ENCODE data around the gene ARHGAP23.

ARHGAP23 gene

DNA sequence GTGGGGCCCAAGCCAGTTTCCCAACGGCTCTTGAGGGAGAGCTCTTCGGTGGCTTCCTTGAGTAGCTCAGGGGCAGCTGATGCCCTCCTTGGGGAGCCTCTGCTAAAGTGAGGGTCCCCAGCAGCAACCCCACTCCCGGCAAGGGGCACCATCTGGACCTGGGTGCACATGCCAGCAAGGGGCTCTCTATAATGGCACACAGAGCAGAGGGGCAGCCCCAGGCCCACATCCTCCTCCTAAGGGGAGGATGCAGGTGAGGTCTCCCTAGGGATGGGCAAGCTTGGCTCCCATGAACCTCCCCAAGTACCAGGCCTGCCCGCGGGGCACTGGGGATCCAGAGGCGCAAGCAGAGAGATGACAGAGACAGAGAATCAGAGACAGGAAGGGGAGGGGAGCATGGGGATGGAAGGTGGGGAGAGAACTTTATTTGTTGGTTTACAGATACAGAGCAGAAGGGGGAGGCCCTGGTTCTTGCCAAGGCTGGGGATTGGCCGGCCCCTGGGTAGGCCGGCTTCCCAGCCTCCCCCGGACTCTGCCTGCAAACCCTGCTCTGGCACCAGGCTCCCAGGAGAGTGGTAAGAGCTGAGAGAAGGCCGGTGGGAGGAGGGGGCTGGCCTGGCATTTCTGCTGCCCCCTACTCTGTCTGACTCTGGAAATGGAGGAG is 116.0 kb downstream of the ARHGAP23 start:
- in situ Hi-C loops (cut with MboI; ENCODE audit: low sequenced_read_pairs) = no loop called here

DNA sequence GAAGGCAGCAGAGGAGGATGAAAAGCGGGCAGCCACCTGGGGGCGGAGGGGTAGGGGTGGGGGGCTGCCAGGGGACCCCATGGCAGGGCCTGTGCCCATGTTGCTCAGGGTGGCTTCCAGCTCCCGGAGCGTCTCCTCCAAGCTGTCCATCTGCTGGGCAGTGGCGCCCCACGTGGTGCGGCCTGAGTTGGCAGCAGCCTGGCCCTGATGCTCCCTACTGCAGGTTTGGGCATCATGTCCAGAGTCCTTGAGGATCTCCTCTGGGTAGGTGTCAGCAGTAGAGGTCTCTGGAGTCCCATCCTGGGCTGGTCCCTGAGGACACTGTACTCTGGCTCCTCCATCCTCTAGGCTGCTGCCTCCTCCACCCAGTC is 116.6 kb downstream of the ARHGAP23 start:
- in situ Hi-C loops (cut with MboI; ENCODE audit: low sequenced_read_pairs) = no loop called here

DNA sequence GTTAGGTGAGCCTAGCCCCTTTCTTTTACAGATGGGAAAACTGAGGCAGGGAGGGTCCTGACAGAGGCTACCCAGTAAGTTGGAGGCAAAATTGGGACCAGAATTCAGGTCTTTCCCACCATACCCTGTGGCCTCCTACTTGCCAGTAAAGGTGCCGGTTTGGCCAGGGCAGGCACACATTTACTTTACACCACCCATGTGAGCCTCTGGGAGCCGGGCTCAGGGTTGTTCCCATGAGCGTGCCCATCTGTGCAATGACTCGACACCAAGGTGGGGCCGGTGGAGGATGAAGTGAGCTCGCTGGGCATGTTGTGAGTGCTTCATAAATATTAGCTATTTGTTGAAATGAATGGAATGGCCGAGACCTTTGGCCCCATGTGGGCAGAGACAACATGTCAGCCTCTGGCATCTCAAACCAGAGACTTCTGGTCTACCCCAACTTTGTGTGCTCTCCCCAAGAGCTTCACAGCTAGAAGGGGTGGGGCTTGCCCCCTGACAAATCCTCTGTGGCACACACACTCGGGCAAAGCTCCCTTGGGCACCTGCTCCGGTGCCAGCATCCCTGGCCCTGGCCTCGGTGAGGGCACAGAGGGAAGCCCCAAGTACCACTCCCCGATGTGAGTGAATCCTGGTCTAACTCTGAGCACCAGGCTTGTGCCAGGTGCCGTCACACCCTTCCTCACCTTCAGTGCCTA is 117.4 kb downstream of the ARHGAP23 start:
- in situ Hi-C loops (cut with MboI; ENCODE audit: low sequenced_read_pairs) = no loop called here

DNA sequence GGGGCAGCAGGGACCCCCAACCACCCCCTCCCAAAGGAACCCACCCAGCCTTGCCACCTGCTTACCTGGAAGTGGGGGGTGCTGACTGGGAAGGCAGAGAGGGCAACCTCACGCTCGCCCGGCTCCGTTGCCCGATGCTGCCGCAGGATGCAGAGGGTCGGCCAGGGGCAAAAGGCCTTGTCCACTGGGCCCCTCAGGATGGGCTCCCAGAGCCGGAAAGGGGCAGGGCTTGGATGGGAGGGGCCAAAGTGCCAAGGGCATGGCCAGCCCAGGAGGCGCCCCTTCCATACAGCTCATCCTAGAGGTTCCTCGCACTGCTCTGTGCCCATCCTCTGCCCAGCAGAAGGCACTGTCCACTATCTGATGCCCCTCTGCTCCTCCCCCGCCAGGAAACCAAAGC is 118.1 kb downstream of the ARHGAP23 start:
- in situ Hi-C loops (cut with MboI; ENCODE audit: low sequenced_read_pairs) = no loop called here

DNA sequence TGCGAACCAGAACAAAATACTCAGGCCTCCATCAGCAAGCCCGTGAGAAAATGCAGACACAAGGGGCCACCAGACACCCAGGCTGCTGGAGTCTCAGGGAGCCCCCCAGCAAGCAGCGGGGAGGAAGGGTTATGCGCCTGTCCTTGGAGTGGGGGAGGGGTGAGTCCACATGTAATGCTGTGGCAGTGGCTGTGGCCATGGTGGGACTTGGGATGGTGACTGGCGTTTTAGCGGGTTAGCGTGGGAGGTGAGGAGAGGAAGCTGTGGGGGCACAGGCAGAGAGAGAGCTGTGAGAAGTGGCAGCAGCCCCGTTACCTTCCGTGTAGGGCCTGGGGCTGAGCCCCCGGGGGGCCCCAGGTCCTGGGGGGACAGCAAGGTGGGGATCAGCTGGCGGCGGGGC is 119.2 kb downstream of the ARHGAP23 start:
- in situ Hi-C loops (cut with MboI; ENCODE audit: low sequenced_read_pairs) = no loop called here

DNA sequence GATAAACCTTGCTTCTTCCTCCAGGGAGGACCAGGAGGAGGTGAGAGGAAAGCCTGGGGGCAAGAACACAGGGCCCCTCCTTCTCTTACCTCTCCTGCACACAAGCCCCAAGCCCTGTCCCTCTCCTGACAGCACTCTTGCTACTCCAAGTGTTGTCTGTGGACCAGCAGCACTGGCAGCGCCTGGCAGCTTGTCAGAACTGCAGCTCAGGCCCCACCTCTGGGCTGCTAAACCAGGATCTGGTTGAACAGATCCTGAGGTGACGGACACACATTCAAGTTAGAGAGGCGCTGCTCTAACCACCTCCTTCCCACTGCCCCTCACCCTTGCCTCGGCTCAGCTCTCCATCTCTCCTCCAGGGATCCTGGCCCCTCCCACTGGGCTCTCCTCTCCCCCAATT is 121.0 kb downstream of the ARHGAP23 start:
- in situ Hi-C loops (cut with MboI; ENCODE audit: low sequenced_read_pairs) = no loop called here

DNA sequence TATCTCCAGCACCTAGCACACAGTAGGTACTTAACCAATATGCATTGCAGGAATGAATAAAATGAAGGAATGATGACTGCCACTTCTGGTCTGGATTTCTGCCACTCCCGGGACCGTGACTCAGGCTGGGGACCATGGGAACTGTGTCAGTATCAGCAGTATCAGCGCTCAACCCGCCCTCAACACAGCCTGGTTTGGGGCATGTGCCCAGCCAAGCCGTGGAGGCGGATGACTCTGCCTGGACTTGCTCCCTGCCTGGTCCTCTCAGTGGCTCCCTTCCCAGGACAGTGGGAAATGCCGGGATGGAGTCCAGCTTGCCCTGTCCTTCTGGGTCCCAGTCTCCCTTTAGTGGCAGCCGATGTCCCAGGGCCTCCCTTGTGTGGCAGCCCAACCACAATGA is 122.4 kb downstream of the ARHGAP23 start:
- in situ Hi-C loops (cut with MboI; ENCODE audit: low sequenced_read_pairs) = no loop called here

DNA sequence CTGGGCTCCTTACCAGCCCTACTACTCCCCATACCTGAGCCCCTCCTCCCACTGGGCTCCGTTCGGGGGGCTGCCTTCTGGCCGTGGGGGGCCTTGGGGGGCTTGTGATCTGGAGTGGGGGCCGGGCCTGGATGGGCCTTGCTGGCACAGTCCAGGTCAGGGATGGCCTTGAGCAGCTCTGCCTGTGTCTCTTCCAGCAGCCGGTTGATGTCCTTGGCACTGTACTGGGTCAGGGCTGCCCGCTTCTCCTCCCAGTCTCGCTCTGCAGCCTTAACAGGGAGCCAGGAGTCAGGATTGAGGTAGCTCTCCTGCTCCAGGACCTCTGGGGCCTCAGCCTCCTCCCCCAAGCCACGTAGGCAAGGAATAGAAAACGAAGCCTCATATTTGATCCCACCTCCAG is 122.9 kb downstream of the ARHGAP23 start:
- in situ Hi-C loops (cut with MboI; ENCODE audit: low sequenced_read_pairs) = no loop called here

DNA sequence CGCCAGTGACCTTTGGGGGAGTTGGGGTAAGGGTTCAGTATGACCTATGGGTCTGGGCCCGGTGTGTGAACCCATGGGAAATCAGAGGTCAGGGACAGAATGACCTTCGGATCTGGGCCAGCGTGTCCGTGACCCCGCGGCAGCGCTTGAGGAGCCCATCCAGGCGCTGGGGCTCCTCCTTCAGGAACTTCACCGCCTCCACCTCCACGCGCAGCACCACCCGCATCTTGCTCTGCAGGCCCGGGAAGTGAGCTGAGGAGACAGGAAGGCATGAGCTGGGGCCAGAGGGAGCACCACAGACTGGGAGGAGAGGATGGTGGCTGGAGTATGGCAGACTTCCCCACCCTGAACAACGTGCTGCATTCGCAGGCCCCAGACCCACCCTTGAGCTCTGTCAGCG is 124.1 kb downstream of the ARHGAP23 start:
- in situ Hi-C loops (cut with MboI; ENCODE audit: low sequenced_read_pairs) = no loop called here

DNA sequence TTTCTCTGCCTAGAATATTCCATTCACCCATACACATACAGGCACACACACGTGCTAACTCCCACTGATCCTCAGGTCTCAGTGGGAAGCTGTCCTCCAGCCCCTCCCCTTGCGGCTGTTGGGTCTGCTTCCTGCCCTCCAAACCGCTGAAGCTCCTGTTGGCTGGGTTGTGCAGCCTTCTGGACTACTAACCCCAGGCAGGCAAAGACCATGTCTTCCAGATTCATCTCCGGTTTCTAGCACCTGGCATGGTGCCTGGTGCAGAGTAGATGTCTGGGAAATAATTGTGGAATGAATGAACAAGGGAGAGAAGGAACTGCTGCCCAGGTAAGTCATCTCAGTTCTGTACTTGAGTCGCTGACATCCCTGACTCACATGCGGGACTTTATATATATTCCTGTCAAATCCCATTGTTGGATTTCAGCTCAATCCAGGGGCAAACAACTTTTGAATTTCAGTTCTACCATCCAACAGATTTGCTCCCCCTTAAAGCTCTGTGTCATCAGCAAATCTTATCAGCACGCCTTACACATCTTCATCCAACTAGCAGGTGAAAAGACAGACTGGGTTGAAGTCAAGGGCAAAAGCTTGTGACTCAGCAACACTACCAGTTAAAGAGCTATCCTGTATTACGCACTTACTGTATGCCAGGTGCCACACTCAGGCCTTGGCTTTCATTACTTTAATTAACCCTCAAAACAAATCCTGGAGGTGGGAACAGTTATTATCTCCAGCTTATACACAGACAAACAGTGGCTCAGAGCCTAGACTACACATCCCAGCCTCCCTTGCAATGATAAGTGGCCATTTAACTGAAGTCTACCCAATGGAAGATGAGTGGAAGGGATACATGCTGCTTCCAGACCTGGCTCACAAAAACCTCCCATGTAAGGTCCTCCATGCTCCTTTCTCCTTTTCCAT is 126.4 kb downstream of the ARHGAP23 start:
- in situ Hi-C loops (cut with MboI; ENCODE audit: low sequenced_read_pairs) = no loop called here

DNA sequence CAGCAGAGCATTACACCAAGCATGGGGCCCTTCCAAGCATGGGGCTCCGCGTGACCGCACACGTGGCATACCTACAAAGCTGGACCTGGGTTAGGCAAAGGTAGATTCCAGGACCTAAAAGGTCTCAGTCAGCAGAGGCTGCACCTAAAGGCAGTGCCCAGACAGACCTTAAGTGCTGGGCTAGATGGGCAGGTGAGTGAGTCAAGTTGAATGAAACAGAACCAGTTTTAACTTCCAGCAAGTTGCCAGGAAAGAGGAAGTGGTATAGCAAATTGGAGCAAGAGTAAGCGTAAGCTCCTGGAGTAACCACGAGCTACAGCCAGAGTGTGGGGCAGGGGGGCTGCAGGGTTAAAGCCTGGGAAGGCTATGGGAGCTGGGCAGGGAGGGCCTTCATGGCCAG is 128.0 kb downstream of the ARHGAP23 start:
- in situ Hi-C loops (cut with MboI; ENCODE audit: low sequenced_read_pairs) = no loop called here

DNA sequence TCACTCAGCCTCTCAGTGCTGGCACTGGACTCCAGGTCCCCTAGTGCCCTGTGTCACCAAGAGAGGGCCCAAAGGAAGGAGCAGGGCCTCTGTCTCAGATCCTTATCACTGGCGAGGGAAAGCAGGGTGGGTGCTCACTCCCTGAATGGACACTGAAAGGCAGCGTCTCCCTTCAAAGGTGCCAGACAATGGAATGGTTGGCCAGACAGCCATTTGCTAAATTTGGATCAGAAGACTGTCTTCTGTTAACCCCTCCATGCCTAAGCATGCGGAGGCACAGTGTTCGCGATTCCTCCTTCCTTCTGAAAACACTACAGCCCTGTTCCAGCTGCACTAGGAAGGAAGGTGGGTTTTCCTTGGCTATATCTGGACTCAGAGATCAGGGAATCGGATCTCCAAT is 129.1 kb downstream of the ARHGAP23 start:
- in situ Hi-C loops (cut with MboI; ENCODE audit: low sequenced_read_pairs) = no loop called here

DNA sequence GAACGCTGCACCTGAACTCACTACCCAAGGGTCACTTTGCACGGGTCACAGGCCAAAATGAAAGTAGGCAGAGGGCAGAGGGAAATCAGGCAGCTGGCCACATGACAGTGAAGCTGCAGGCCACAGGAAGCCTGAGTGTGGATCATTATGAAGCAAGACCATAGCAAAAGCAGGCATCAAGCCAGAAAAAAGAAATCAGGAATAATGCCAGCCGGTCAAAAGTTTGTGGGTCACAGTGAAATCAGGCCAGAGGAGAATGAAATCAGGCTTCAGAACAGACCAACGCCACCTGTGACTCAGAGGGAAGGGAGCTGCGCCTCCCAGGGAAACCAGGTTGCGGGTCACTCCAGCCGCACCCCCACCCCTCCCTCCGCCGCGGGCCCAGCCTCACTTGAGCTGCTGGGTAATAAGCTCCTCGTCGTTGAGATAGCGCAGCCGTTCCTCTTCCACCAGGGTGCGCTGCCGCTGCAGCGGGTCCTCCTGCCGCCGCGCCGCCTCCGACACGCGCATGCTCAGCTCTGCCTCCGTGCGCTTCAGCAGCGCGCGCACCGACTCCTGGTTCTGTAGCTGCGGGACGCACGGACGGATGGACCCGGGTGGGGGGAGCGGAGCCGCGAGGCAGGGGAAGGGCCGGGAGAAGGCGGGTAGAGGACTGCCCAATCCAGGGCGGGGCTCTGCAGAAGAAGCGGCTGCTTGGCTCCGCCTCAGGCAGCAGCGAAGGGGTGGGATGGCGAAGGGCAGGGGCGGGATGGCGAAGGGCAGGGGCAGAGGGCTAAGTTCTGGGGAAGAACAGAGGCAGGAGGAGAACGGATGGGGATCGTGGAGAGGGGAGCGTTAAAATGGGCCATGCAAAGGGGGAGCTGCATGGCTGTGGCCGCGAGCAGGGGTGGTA is 129.8 kb downstream of the ARHGAP23 start:
- in situ Hi-C loops (cut with MboI; ENCODE audit: low sequenced_read_pairs) = no loop called here

DNA sequence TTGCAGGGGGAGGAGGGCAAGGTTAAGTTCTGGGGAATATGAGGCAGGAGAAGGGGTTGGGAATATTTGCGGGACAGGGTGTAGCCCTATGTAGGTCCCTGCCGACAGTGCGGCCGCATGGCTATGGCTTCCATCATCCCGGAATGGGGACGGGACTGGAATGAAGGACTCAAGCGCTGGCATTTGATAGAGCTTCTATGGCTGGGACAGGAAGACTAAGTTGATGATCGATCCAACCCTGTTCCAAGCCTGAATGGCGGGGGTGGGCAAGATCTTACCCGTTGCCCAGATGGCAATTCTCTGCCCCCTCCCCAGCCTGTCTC is 130.4 kb downstream of the ARHGAP23 start:
- in situ Hi-C loops (cut with MboI; ENCODE audit: low sequenced_read_pairs) = no loop called here

DNA sequence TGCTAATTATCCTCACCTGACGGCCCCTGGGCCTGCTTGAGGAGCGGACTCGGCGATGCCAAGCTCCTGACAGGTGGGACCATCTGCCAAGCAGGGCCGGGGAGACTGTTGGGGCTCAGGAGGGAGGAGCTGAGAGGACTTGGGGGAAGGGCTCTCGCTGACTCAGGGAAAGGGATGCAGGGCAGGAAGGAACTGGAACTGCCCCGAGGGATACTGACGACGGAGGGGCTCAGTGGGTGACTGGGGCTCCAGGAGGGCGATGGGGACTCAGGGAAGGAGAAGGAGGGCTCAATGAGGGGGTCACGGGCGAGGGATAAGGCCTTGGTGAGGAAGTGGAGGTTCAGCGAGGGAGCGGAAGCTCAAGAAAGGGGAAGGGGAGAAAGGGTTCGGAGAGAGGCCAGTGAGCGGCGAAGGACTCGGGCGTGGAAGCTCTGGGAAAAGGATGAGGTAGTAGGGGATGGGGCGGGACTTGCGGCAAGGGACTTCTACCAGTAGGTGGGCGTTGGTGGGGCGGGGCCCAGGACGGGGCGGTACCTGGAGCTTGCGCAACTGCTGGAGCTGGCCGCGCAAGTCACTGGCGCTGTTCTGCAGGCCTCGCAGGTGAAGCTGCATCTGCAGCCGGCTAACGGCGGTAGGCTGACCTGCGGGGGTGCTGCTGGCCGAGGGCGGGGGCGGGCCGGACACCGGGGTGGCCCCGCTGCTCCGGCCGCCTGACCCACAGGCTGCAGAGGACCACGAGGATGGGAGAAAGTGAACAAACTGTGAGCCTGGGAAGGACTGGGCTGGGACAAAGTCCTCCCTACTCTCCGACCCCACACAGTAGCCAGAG is 131.0 kb downstream of the ARHGAP23 start:
- in situ Hi-C loops (cut with MboI; ENCODE audit: low sequenced_read_pairs) = no loop called here

DNA sequence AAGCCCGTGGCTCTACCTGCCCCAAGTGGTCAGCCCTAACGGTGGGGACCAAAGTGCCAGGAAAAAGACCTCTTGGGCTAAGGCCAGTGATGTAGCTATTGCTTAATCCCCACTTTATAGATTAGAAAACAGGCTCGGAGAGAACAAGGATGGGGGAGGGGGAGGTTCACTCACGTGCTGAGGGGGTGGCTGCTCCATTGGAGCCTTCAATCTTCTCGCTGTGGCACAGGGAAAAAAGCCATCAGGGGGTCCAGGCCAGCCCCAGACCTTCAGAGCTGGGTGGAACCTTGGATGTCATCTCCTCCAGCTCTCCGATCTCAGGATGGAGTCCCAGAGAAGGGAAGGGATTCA is 131.6 kb downstream of the ARHGAP23 start:
- in situ Hi-C loops (cut with MboI; ENCODE audit: low sequenced_read_pairs) = no loop called here

DNA sequence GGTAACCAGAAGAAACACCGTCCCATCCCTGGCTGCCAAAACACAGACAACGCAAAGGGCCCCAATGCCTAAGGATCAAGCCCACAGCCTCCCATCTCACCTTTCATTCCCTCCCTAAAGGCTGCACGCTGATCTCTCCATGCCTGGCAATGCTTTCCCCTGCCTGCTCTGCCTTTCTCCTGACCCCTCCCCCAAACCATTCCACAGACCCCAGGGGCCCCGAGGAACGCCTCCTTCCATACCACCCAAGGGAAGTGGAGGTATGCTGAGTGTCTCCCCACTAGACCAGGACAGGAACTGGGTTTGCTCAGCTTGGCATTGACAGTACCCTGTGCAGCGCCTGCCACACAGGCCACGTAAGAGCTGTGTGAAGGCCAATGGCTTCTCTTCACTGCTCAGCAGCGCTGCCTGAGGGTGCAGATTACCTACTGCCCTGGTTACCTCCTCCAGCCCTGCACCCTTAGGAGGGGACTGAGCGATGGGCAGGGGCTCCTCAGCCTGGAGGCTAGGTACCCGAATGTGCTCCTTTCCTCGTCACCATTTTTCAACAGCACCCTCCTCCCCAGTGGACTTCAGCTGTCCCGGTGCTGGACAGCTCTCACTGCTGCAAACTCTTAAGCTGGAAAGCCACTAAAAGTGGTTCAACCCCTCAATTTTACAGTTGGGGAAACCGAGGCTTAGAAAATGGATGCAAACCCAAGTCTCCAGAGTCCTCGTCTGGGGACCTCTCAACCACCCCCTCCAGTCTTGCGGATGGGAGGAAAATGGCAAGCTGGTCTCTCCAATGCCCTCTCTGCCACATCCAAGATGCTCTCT is 132.4 kb downstream of the ARHGAP23 start:
- in situ Hi-C loops (cut with MboI; ENCODE audit: low sequenced_read_pairs) = no loop called here

DNA sequence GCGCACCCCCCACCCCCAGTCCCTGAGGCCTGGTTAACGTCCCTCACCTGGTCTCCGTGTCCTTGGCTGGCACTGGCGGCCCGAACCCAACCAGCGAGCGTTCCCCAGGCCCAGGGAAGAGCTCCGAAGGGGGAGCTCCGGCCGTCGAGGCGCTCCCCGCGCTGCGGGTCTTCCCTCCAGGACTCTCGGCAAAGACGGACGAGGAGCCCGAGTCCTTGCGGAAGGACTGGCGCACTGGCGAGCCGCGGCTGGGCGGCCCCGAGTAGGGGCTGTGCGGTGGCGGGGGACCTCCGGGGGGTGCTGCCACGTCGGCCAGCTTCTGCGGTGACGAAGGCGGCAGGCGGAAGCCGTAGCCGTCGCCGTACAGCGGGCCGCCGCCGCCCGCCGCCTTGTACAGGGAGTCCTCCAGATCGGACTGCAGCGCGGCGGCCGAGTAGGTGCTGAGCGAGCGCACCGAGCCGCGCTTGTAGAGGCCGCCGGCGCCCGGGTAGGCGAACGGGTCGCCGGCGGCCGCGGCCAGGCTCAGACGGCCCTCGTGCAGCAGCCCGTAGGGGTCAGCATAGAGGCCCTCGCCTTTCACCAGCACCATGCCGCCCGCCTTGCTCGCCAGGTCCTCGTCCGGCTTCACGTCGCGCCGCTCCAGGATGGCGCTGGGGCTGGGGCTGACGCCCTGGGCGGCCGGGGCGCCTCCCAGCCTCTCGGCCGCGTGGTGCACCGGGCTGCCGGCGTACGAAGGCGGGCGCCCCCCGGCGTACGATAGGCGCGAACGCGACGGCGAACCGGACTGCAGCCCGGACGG is 133.4 kb downstream of the ARHGAP23 start:
- in situ Hi-C loops (cut with MboI; ENCODE audit: low sequenced_read_pairs) = no loop called here
